ENCODE measurements around the gene IL17REL.

IL17REL gene

DNA sequence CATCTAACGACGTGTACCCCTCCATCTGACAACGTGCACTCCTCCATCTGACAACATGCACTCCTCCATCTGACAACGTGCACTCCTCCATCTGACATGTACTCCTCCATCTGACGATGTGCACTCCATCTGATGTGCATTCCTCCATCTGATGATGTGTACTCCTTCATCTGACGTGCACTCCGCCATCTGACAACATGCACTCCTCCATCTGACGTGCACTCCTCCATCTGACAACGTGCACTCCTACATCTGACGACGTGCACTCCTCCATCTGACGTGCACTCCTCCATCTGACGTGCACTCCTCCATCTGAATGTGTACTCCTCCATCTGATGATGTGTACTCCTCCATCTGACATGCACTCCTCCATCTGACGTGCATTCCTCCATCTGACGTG lies 8.0 kb upstream of the IL17REL start:
- no peak for DNase-seq

DNA sequence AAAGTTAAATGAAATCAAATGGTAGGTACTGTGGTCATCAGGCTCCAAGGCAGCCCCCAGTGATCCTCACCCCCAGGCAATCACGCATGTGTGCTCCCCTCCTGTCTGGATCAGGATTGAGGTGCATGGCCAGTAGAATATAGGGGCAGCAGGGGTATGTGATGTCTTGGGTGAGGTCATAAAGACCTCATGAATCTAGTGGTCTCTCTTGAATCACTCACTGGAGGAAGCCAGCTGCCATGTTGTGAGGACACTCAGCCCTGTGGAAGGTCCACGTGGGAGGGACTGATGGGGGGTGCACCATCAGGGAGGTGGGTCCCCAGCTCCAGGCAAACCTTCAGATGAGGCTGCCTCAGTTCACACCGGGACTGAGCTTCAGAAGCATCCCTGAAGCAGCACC lies 6.8 kb upstream of the IL17REL start:
- DNase-seq = no peak

DNA sequence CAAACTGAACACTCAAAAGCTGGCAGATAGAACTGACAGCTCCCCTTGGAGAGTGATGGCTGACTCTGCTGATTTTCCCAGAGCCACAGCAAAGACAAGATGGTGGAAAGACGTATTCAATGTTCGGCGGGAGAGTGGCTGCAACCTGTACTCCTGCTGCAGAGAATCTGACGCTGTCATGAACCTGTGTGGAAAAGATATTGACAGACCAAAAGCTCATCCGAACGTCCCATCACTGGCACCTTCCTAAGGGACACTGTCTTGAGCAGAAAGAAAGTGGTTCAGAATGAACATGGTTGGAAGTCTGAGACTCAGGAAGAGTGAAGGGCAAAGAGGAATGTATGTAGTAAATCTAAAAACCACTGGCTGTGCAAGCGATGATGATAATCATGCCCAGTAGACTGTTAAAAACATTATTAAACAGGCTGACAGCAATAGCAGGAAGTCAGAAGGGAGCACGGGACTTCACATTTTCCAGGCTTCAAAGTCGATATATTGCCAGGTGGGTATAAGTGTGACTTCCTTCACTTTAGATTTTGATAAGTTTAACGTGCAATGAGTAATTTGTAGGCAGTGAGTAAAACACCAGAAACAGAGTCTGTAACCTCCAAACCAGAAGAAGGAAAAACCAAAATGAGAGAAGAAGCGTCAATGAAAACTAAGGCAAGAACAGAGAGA lies 6.2 kb upstream of the IL17REL start:
- DNase-seq = no peak

DNA sequence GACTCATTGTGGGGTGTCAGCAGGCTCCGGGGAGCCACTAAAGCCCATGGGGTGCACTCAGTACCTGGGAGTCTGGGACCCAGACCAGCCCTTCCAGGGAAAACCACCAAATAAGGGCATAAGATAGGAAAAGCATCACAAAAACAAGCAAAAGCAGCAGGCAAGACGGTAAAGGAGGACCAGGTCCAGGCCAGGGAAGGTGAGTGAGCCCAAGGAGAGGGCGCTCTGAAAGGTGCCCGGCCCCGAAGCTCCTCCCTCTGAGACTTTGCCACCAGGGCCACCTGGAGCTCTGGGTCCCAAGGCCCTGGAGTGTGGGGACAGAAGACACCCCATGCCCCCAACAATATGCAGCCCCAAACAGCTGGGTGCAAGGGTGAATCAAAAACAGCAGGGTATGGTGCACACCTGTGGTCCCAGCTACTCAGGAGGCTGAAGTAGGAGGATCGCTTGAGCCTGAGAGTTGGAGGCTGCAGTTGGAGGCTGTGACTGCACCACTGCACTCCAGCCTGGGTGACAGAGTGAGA lies 5.2 kb upstream of the IL17REL start:
- no peak for DNase-seq

DNA sequence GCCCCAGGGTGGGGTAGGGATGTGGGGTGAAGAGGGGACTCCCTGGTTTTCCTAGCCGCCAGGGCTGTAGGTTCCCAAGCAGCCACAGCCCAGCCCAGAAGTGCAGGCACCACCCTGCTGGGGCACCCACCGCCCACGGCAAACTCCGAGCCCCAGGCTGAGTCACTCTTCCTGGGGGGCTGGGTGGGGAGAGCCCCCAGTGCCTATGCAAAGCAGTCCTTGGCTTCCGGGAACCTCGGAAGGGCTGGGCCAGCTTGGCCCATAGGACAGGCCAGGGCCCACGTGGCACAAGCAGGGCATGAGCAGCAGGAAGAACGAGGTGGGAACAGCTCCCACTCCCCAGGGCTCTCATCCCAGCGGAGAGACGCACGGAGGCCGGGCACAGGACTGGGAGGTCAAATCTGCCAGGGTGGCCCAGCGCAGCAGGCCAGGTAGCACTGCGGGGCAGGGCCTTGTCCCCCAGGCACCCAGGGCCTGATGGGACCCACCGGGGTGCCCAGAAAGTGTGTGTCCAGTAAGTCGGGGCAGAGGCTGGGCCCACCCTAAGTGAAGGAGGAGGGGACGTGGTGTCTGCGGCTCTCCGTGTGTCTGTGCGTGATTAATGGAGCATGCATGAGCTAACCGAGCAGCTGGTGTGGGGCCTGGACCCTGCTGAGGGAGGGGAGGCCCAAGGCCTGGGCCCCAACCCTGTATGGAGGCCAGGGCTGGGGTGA lies 4.6 kb upstream of the IL17REL start:
- DNase-seq = no peak

DNA sequence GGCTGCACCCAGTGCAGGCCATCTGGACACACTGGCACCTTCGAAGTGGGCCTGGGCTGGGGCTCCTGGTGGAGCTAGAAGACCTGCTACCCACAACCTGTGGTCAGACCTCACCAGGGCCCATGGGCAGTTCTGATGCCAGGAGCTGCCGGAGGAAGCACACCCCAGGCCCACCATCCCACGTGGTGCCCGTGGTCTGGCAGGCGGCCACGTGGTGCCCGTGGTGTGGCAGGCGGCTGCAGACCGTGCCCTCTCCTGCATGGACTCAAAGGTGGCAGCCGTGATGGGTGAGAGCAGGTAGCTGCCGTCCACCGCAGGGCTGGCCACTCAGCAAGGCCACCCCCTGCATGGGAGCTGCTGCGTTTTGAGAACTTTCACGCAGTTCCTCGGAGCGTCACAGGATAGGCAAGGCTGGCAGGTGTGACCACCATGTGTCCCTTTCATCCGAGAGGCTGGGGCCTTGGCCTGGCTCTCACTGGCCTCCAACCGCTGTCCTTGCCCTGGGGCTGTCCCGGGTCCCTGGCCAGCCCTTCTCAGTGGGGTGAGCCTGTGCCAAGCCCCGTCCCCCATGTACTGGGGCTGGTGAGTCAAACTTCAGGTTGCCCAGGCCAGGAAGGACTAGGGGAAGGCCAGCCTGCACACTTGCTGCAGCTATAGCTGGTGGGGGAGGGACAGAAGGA lies 3.9 kb upstream of the IL17REL start:
- no peak for DNase-seq

DNA sequence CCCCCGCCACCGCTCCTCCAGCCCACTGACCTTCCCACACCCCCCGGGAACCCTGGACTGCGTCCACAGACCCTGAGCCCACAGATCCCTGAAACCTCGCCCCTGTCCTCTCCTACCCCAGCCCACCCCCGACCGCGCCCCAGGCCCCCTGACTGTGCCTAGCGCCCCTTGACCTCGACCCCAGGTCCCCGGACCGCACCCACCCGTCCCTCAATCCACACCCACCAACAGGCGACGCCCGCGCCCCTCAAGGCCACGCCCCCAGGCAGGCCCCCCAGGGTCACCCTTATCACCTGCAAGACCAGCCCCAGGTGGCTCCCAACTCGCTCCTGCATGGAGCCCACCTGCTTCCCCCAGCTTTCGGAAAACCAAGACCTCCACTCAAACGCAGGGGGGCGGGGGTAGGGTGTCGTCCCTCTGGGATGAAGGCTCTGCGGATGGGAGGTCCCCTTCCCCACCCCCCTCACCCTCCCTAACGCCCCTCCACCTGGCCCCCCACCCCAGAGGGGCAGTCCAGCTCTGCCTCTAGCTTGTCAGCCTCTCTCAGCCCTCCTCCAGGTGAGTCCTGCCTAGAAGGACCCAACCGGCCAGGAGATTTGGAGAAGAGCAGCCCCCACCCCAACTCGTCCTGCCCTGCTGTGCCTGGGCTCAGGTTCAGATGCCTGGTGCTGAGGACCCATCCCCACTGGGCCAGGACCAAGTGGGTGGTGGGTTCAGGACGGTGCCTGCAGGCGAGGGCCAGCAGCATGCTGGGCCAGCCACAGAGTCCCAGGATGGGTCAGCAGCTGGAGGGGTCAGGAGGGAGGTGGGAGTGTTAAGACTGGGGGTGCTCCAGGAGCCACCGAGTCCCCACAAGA lies 3.1 kb upstream of the IL17REL start:
- DNase-seq = no peak

DNA sequence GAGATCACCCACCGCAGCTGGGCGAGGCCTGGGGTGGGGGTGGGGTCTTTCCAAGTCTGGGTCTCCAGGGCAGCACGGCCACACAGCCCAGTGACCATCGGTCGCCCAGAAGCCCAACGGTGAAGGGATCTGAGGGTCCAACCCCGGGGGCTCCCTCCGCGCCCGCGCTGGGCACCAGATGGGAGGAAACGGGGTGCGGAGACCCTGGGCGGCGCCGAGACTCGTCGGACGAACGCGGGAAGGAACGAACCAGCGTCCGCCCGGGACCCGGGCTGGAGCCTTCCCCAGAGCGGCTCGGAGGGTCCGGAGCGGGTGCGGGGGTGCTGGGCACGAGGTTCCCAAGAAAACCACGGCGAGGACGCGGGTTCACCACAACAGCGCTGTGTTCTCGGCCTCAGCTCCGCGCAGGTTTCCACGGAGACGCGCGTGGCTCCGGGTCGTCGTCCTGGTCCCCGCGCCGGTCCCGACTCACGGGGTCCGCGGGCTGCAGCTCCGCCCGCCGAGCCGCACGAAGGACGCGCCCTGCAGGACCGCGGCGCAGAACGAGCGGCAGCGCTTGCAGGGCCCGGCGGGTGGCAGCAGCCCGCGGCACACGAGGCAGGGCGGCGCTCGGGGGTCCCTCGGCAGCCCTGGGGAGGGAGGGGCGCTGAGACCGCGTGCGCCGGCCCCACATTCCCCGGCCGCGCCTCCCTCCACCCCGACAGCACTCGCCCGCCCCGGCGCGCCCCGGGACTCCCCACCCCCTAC lies 2.3 kb upstream of the IL17REL start:
- no peak for DNase-seq

DNA sequence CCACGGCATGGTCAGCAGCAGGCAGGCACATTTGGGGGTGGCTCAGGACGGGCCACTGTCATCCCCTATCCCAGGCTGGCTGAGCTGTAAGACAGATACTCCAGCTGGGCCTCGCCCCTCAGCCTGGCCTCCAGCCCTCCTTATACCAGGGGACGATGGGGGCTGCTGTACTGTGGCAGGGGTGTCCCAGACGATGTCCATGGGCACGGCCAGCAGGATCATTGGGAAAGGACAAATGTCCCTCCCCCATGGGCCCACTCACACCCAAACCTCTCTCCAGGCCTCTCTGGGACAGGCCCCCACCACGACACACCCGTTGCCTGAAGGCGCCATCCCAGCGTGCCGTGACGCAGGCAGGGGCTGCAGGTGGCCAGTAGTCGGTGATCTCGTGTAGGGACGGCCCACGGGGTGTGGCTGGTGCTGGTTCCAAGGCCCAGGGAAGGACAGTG lies 1.5 kb upstream of the IL17REL start:
- DNase-seq = no peak

DNA sequence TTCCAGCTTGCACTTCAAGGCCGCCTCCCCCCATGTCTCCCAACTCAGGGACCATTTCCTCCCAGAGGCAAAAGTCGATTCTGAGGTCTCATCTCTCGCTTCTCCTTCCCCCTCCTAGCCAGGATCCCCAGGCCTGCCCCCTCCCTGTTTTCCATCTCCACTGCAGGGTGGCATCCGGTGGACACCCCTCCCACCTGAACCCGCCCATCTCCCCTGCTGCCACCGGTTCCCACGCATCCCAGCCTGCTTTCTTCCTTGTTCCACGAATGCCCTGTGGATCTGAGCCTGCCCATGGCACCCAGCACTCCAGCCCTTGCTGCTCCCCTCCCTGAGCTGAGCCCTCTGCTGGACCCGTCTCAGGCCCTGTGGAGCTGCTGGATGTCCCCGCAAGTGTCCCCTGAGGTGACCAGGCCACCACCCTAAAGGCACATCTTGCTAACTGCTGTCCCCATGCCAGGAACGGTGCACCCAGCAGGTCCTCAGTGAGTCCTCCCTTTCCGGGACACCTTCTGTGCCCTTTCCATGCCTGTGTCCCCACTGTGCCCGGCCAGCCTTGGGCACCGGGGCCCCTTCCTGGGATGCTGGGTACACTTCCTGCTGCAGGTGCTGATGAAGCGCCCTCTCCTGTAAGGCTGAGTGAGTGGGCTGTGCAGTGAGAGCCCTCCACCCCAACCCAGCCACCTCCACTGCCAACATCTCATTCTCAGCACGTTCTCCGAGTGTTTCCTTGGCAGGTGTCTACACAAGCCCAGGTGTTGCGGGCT lies 936 bp downstream of the IL17REL start:
- no peak for DNase-seq

DNA sequence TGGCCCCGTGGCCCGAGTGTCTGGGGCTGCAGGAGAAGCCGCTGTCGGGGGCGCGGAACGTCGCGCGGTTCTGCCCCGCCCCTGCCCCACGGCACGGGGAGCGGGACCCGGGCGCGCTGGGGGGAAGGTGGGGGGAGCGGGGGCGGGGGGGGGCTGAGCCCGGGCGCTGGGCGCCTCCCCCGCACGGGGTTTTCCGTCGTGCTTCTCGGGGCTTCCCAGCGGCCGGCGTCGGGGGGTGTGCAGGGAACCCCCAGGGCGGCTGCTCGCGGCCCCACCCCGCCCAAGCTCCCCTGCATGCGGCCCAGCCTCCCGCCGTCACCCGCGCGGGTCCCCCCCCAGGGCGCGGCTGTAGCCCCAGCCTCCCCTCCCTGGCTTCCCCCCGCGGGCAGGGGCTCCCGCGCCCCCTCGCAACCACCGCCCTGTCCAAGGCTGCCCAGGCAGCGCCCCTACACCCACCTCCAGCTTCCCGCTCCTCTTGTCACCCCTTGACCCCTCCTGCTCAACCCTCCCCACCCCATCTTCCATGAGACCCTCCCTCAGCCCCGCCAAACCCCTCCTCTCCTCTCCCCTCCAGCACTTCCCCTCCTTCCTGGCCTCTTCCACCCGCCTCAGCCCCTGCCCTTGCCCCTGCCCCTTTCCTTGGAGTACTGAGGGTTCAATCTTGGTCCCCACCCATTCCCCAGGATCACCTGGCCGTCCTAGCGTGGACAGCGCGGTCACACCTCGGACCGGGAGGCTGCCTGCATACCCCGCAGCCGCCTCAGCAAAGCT lies 1.7 kb downstream of the IL17REL start:
- no peak for DNase-seq

DNA sequence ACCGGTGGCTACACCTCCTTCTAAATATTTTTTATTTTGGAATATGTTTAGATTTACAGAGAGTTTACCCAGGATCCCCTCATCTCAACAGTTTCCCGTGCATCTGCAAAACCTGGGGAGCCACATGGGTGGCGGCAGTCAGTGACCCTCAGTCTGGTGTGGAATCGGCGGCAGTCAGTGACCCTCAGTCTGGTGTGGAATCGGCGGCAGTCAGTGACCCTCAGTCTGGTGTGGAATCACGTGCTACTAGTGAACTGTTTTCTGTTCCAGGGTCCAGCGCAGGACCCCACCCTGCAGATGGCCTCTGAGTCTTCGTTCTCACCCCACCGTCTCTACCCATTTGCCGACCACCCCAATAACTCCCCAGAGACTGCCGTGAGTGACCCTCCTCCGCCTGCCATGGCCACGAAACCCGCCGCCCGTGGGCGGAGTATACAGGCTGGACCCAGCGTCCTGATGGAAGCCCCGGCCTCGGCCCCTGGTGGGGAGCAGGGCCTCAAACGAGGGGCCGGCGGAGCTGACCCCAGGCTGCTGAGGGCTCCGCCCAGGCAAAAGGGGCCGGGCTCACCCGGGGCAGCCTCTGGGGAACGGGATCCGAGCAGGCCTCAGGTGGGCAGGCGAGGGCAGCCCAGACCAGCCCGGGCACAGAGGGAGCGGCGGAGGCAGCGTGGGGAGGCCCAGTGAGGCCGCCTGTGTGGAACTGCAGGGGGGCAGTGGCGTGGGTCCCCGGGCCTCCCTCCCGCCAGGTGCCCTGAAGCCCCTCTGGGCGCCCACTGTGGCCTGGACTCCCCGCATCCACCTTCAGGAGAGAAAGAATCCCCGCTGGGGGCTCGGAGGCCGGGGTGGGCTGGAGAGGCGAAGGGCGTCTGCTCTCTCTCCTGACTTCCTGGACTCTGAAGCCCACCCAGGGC lies 2.5 kb downstream of the IL17REL start:
- no peak for DNase-seq

DNA sequence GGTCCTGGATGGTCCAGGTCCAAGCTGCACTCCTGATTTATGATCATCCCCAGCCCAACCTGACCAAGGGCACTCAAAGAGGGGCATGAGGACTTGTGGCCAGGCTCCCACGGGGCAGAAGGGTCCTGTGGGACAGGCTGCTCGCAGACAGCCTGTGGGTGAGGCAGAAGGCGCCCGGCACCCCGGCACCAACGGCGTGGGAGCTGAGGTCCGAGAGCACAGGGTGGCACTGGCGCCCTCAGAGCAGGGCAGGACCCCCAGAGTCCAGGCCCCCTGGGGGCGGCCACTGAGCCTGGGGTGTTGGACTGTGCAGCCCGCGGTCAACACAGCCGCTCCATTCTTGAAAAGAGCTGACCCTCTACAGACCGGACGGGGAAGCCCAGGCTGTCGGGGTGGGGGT lies 3.3 kb downstream of the IL17REL start:
- no peak for DNase-seq

DNA sequence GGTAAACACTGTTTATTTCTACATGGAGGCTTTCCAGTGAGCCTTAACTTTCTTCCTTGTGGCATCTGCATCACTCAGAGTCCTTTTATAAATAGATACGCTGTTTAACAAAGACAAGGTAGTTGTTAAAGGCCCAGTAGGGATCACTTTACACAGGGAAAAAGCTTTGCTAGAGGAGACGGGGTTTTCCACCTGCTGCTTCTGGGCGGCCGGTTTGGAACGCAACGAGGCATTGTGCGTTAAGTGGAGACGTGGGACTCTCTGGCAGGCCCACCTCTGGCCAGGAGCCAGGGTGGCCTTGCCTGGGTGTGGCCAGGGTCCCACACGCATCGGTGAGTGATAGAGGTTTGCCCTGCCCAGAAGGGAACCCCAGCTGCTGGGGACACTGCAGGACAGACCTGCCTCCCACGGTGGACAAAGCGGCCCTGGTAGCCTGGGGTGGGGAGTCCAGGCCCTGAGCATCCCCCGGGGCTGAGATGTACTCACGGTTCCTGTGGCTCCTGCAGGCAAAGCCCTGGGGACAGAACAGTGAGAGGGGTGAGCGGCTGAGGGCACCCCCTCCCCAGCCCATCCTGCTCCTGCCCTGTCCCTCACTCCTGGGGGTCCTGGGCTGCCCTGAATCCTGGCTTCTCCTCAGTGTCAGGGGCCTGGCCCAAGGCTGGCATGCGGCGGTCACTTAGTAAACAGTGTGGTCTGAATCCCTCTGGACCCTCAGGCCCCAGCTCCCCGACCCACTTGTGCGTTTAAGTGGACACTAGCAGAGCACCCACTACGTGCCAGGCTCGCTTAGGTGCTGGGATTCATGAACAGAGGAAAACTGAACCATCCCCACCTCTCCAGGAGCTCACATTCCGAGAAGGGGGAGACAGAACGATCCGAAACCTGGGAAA lies 4.2 kb downstream of the IL17REL start:
- no peak for DNase-seq

DNA sequence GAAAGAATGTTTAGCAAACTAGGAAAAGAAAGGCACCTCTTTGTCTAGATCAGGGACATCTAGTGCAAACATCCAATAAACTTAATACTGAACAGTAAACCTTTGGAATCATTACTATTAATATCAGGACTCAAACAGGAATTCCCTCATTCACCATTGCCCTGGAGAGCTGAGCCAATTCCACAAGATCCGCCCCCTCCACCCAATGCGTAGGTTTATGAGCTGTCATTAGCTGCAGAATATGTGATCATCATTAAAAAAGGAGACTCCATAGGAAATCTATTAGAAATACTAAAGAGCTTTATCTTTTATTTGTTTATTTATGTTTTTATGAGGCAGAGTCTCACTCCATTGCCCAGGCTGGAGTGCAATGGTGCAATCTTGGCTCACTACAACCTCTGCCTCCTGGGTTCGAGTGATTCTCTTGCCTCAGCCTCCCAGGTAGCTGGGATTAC lies 5.5 kb downstream of the IL17REL start:
- no peak for DNase-seq

DNA sequence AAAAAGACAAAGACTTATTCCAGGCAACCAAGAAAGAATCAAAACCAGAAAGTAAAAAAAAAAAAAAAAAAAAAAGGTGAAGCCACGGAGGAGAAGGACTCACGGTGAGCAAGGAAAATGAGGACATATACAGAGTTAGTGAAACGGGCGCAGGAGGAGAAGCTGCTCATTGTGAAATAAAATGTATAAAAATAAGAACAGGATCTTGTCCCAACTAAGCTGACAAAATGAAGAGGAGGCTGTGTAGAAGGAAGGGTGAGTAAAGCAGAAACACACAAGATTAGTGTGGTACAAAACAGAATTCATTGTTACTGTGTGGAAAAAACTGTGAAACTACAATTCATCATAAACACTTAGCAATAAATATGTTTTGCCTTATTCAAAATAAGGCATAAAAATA lies 7.6 kb downstream of the IL17REL start:
- no peak for DNase-seq

DNA sequence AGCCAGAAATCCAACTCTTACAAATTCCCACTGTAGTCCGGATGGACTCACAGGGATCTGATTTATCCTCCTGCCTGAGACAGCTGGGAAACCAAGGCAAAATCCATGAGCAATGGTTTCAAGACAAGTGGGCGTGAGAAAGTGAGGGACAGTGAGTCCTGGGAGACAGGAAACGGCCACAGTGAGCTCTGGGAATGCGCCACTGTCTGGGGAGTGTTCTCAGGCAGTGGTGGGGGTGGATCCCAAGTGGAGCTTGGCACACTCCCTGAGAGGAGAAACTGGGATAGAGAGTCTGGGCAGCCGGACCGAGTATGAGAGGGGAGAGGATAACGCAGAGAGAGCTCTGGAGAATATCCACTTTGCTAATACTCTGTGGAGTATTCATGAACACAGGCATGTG lies 9.8 kb downstream of the IL17REL start:
- no peak for DNase-seq

Measured in Kasumi-1 (cell line).